Measurements from ENCODE around the gene HECTD4.

Gene HECTD4

DNA sequence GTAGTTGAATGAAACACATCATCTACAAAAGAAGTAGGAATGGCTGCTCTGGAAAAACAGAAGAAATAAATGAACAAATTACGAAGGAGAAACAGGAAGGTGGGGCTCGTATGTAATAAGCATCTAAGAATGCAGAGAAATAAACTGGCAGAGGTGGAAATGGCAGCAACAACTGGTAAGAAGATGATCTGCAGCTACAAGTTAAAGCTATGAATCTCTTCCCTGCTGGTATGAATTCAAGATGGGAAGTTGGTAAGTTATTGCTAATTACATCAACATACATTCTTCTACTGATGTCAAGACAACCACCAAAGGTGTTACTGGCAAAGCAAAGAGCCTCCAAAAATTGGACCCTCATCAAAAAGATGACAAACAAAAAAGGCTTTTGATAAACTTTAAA lies 59.8 kb downstream of the HECTD4 start:
- DNase-seq (ENCODE audit: low read depth) = no peak

DNA sequence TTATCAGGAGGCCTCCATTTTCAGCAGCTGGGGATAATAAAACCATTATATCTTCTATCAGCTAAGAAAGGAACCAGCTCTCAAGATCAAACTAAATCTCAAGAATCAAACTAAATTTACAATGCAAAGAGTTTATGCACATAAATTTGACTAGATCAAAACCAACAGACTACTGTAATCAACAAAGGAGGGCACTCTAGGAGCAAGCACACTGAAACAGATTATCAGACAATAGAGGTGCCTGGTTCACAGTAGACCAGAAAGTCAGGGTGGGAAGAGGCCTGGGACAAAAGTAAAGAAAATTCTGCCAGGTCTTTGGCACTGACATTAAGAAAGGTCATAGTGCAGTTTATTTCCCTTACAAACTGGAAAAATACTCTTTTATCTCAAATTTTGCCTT lies 61.0 kb downstream of the HECTD4 start:
- DNase-seq (ENCODE audit: low read depth) = no peak

DNA sequence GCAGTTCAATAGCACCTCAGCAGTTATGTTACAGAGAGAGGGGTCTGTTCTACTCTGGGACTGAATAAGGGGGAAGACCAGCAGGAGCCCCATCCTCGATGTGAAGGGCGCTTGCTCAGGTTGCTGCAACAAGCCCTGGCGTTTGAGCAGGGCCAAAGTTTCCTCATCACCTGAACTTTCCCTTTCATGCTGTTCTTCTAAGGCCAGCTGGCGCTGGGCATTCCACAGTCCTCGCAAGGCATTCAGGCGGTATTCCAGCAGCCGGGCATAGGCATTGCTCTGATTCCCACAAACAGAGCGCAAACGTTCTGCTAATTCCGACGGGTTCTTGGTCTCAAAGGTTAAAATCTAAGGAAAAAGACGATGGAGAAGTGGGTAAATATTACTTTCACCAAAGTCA lies 62.8 kb downstream of the HECTD4 start:
- DNase-seq (ENCODE audit: low read depth) = no peak

DNA sequence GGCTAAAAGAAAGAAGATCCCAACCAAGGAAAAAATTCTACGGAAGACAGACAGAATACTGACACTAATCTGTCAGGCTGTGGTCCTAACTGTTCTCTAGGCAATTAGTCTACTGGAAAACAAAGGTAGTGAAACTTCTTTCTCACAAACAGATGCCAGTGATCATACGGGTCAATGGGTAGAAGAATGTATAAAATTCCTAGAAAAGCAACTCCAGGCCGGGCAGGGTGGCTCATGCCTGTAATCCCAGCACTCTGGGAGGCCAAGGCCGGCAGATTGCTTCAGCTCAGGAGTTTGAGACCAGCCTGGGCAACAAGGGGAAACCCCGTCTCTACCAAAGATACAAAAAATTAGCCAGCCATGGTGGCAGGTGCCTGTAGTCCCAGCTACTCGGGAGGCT lies 64.8 kb downstream of the HECTD4 start:
- DNase-seq (ENCODE audit: low read depth) = no peak

DNA sequence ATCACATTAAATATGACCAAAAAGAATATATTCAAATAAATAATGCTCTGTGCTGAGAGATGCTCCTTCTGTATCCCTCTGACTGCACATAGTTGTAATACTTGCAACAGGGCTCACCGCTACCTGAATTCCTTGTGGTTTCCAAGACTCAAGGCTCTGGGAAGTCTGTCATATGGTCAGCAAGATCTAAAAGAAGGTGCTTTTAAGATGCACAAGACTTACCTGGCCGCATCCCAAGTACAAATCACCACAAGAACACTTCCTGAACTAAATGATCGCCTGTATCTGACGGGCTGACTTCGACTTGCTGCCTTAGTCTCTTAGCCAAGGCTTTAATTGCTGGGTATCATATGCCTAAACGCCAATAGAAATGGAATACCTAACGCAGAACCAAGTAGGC lies 67.2 kb downstream of the HECTD4 start:
- DNase-seq (ENCODE audit: low read depth) = no peak

DNA sequence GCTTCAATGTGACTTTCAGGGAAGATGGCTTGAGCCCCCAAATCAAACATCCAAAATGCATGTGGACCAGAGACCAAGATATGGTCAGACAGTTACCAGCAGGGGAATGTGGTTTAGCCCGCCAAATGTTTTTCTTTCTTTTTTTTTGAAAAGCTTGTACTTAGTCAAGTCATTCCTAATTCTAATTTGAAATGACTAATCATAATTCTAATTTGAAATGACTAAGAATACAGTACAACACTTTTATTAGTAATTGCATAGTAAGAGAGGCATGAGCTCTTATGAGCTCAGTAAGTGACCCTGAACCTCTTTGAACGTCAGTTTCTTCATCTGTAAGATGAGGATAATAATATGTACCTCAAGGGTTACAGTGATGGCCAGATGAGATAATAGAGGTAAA lies 72.4 kb downstream of the HECTD4 start:
- no peak for DNase-seq (ENCODE audit: low read depth)

DNA sequence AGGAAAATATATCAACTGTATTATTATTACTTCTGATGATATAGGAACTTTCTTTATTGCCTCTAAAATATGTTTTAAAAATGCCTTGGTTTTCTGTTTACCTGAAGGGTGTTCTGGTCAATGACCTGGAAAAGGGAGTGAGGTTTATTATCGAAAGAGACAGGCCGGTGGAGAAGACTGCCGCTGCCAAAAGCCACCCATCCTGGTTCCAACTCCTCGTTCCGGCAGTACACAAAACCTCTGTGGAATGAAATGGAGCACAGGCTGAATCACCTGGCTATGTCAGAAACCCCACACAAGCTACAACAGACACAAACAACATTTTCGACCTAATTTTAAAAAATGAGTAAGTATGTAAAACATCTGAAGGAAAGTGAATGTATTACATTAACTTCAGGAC lies 73.6 kb downstream of the HECTD4 start:
- no peak for DNase-seq (ENCODE audit: low read depth)

DNA sequence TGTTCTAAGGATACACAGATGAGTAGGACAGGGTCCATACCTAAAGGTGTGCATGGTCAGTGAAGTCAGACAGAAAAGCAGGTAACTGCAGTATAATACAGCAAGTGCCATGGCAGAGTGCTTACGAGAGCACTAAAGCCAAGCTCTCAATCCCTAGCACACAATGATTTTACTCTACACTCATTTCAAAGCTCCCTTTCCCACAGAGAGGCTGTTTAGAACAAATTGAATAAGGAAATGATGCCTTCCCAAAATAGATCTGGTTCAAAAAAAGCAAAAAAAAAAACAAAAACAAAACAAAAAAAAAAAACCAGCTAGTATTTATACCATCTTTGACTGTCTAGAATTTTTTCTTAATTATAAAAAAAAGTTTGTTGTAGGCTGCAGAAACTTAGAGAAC lies 74.1 kb downstream of the HECTD4 start:
- no peak for DNase-seq (ENCODE audit: low read depth)

DNA sequence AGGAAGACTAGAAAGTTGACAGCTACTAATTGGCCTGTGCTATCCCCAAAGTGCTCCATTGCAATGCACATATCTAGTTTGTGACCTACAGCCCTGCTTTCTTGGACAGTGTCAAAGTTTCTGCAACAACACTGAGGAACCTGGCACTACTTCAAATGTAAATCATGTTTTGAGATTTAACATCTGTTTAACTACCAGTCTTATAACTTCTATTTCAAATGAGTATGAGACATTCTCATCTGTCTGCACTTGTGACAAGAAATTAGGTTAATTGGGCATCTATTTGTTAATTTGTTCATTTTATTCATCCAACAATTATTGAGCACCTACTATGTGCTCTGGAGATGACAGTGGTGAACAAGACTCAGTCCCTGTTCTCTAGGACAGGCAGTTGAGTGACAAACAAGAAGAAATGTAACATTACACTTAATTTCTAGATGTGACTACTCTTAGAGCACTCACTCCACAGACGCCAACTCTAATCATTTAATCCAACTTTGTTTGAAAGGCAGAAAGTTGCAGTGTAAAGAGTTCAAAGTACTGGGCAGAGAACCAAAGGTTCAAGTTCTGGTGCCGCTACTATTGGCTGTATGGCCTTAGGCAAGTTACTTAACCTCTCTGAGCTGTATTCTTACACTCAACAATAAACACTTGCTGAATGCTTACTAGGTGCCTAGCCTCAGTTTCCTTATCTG lies 74.8 kb downstream of the HECTD4 start:
- DNase-seq (ENCODE audit: low read depth) = no peak

DNA sequence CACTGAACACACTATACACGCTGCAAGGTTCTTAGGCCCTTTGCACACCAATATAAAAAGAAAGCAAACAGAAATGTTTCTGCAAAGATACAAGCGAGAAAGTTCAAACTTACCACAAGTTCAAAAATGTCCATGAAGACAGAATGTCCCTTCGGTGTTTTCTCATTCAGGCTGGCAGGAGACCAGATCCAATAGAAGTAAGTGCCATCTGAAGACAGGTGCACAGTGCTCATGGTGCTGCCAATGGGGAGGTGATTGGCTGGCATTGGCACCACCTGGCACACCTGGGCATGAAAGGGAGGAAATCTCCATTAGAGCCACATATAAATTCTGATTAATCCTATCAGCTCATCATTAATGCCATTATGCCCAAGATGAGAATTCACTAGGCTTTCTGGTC lies 76.3 kb downstream of the HECTD4 start:
- DNase-seq (ENCODE audit: low read depth) = no peak

DNA sequence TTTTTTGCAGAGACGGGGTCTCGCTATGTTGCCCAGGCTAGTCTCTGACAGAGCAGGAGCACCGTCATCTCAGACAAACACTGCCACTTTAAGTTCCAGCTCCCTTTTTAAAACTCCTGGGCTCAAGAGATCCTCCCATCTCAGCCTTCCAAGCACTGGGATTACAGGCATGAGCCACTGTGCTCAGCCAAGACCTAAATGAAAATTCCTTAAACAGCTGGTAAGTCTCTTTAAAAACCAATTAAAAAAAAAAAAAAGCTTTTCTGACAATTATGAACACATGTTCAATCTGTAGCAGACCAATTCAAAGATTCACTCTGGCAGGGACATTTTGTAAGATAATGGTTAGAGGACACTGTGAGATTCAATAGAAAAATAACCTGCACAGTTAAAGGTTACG lies 77.8 kb downstream of the HECTD4 start:
- DNase-seq (ENCODE audit: low read depth) = no peak

DNA sequence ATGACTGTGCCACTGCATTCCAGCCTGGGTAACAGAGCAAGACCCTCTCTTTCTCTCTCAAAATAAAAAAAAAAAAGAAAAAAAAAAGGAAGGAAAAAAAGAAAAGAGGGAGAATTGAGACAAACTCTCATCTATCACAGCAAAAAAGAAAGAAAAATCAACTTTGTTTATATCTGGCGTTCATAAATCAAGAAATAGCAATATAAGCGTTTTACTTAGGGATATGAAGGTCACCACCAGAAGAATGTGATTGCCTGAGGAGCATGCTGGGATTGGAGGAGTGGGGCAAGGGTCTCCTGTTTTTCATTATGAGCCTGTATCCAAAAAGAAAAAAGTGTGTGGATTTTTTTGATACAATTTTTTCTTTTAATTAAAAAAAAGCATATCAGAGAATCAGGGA lies 78.4 kb downstream of the HECTD4 start:
- no peak for DNase-seq (ENCODE audit: low read depth)

DNA sequence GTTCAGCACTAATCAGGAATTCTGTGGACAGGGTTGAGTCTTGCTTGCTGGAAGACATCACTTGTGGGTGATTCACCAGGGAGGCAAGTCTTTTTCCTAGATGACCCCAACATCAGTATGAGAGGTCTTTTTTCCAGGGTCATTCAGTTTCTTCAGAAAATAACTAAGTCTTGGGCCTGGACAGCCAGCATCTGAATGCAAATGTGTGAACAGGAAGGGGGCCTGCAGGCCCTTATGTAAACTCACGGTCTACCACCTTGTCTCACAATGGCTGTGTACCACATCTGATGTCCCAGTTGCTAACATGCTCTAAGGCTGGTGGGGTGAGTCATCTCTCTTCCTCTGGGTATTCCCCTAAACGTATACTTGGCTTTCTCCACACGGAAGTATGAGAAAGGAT lies 79.2 kb downstream of the HECTD4 start:
- peak; percentile 3 for DNase-seq (ENCODE audit: low read depth)

DNA sequence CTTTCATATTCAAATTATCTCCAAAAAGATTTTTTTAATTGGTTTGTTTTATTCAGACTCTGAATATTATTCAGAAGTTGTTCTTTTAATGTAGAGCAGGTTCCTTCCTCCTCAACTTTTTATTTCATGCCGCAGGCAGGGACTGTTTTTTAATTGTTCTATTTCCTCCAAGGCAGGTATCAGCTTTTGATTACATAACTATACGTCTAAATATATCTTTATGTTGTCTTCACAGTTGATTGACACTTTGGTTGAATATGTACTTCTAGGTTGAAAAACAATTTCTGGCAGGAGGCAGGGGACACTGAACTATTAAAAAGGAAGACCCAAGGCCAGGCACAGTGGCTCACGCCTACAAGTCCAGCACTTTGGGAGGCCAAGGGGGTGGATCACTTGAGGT lies 82.5 kb downstream of the HECTD4 start:
- DNase-seq (ENCODE audit: low read depth) = no peak

DNA sequence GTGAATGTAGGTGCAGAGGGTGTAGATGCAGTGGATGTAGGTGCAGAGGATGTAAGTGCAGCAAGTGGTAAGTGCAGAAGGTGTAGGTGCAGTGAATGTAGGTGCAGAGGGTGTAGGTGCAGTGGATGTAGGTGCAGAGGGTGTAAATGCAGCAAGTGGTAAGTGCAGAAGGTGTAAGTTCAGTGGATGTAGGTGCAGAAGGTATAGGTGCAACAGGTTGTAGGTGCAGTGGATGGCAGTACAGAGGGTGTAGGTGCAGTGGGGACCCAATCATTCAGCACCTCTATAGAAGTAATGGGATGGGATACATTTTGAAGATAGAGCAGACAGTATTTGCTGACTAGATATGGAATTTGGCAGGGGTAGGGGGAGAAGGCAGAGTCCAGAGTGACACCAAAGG lies 85.0 kb downstream of the HECTD4 start:
- no peak for DNase-seq (ENCODE audit: low read depth)

DNA sequence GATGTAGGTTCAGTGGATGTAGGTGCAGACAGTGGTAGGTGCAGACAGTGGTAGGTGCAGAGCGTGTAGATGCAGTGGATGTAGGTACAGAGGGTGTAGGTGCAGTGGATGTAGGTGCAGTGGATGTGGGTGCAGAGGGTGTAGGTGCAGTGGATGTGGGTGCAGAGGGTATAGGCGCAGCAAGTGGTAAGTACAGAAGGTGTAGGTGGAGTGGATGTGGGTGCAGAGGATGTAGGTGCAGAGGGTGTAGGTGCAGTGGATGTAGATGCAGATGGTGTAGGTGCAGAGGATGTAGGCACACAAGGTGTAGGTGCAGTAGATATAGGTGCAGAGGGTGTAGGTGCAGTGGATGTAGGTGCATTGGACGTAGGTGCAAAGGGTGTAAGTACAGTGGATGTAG lies 86.0 kb downstream of the HECTD4 start:
- no peak for DNase-seq (ENCODE audit: low read depth)

DNA sequence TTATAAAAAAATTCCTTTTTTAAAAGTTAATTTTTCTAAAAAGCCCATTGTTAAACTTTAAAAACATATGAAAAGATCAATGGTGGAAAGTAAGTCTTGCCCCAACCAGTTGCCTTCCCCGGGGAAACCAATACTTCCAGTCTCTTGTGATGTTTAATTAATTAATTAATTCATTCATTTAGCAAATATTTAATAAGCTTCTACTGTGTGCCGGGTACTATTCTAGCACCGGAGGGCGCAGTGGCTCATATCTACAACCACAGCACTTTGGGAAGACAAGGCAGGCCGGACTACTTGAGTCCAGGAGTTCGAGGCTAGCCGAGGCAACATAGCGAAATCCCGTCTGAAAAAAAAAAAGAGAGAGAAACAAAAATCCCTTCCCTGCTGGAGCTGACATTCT lies 87.4 kb downstream of the HECTD4 start:
- no peak for DNase-seq (ENCODE audit: low read depth)

DNA sequence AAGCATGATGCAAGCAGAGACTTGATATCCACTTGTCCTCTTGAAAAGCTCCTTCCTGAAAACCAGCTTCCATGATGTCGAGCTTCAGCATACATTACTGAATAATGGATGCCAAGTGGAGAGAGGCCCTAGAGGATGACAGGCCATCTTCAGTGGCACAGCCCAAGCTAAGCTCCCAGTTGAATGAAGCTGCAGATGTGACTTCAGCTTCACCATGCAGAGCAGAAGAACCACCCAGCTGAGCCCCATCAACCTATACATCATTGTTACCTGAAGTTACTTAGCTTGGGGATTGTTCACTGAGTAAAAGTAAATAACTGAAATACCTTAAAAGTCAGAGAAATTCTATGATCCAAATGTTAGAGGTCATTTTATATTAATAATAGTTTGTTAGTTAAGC lies 93.6 kb downstream of the HECTD4 start:
- no peak for DNase-seq (ENCODE audit: low read depth)

DNA sequence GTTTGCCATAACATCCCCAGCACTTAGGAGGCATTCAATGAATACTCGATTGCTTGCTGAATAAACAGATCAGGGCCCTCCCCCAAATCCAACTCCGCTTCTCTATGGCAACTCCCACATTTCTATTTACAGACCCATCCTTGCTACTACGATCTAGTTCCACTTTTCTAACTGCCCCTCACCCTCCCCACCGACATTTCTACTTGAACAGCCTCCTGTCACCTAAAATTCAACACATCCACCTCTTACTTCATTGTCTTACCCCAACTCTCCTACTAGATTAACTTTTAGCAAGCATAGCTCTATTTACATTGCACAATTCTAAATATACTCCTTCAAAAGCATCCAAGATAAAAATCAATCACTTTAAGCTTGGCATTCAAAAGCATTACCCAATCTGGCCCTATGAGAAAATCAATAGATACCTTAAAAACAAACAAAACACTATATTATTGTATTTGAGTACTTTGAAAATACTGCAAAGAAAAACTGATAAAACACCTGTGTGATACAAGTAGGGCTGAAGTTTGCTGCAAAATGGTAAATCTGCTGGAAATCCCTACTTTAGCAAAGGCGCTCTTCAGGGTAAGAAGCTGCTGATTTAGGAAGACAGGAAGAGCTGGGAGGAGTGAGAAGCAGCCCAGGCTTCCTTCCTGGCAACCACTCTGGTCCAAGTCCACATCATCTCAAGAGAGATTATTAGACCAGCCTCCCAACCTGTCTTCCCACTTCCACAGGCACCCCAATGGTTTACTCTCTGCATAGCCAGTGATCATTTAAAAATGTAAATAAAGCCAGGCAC lies 96.4 kb downstream of the HECTD4 start:
- DNase-seq (ENCODE audit: low read depth) = no peak

DNA sequence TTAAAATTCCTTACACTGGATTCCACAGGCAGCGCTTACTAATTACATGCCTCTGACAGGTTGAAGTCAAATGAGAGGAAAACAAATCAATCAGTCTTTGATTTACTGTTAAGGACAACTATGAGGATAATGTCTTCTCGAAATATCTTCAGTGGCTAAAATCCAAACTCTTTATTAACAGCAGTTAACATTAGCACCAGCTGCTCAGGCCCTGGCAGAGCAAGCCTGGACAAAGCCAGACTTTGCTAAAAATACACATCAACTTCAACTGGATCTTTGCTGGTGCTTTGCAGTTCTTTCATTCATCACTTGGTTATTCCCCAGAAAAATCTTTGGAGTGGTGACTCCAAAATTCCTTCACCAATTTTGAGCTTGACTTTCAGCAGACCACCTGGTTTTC lies 98.7 kb downstream of the HECTD4 start:
- no peak for DNase-seq (ENCODE audit: low read depth)

DNA sequence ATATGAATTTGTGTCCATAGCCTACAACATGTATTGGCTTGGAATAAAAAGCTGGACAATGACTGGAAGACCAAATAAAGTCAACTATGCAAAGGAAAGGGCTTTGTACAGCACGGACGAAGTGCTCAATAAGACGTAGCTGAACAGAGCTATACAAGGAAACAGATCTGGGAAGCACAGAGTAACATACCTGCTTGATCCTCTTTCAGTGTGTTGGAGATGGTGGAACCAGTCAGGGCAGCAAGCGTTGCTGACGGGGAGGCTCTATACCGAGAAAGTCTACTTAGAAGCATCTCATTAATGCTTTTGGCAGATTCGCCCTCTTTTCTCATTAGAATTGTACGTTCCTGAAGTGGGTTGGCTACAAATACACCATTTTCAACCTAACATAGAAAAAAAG lies 99.3 kb downstream of the HECTD4 start:
- DNase-seq (ENCODE audit: low read depth) = no peak

DNA sequence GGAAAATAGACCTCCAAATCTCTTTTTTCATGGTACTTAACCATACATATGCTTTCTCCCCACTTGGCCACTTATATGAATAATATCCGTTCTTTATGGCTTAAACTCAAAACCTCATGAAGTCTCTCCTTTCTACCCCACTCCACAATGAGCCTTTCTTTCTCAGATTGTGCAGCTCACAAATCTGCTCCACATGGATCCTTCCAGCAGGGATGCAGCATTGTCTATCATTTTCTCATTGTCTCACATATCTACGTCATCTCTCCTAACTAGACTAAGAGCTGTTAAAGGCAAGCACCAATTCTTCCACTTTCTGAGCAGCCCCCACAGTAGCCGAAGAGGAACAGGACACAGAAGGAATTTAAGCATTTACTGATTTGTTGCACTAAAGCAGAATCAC lies 106.4 kb downstream of the HECTD4 start:
- no peak for DNase-seq (ENCODE audit: low read depth)

DNA sequence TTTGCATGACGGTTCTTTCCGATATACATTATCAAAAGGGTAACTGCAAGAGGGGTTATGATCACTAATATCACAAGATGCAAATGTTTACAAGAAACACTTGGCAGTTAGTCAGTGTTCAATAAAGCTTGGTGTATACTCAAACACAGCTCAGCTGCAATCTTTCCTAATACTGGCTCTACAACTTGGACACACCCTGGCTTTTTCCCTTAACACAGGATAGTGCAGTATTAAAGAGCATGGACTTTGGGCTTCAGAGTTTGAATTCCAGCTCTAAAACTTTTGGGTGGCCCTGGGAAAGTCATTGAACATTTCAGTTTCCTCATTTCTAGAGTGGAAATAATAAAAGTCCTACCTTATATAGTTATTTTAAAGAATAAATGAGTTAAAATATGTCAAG lies 107.0 kb downstream of the HECTD4 start:
- DNase-seq (ENCODE audit: low read depth) = no peak

DNA sequence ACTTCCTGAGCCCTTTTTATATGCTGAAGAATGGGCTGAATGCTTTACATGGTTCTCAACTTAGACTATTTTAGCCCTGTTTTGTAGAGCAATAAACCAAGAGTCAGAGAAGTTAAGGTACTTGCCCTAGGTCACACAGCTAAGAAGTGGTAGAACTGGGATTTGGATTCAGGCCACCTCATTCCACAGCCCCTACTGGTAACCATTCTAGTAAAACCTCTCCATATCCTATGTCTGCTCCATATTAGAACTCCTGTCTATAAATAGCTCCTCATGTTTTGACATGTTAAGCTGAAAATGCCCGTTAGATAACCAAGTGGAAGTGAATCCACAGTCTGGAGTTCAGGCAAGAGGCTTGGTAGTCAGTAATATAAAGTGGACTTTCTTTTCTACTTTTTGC lies 111.6 kb downstream of the HECTD4 start:
- DNase-seq (ENCODE audit: low read depth) = no peak
